Prostate gland (tissue), 2 donors: Measurements from ENCODE around the gene RPS6KA3.

Experiments
- POLR2A ChIP-seq: fragments of 450-650 bp; IDR thresholded peaks from one replicate; pipeline ENCODE4 v1.6.1; 2016; ENCODE audit warnings: antibody characterized with exemption, mild to moderate bottlenecking
- TF ChIP-seq, protein P1 (sequence below), 4 experiments: fragments of 200-600 bp in 2 of 4; fragments of 450-650 bp in 2 of 4; sonication (generic) in 2 of 4; IDR thresholded peaks; 1 replicate in 3 of 4; 2 replicates in 1 of 4; pipeline ENCODE4 v1.5.1; 2016 to 2019; ENCODE audit warnings: antibody characterized with exemption in 4 of 4, mild to moderate bottlenecking in 2 of 4, moderate library complexity in 2 of 4

DNA sequence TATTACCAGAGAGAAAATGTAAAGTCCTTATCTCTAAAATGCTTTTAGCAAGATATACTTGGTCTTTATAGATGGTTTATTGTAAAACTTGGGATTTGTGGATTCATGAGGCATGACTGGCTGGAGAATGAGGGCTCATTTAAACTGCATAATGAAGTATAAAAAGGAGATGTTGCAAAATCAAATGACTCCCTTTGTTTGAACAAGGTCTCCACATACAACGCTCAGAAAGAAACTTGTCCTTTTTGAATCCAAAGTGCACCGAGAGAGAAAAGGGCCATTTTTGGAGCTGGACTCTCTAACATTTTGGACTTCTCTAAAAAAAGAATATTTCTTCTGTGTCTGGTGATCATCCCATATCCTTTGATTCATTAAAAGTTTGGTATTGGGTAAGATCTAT is 117.4 kb downstream of the RPS6KA3 start:
- TF ChIP-seq, protein P1, sequence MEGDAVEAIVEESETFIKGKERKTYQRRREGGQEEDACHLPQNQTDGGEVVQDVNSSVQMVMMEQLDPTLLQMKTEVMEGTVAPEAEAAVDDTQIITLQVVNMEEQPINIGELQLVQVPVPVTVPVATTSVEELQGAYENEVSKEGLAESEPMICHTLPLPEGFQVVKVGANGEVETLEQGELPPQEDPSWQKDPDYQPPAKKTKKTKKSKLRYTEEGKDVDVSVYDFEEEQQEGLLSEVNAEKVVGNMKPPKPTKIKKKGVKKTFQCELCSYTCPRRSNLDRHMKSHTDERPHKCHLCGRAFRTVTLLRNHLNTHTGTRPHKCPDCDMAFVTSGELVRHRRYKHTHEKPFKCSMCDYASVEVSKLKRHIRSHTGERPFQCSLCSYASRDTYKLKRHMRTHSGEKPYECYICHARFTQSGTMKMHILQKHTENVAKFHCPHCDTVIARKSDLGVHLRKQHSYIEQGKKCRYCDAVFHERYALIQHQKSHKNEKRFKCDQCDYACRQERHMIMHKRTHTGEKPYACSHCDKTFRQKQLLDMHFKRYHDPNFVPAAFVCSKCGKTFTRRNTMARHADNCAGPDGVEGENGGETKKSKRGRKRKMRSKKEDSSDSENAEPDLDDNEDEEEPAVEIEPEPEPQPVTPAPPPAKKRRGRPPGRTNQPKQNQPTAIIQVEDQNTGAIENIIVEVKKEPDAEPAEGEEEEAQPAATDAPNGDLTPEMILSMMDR (IDR thresholded peaks at IDR 0.05) = no peak
- no peak for TF ChIP-seq POLR2A
